ENCODE results near the gene TMEM106A. TPM values are rescaled to one million over a fixed set of nuclear protein-coding genes. Genes with fewer than 3 reads are reported as not detected.

TMEM106A gene
- polyA plus RNA-seq, 2 of the 4 experiments (the other 2 are of a cell fraction): 1.2 to 2.6 TPM

GRCh38 chr17:43169561-43170139 is 42.0 kb upstream of the TMEM106A start:
- ChIA-PET POLR2A (interaction anchor here (1.0 to 2.2 kb wide), 5 partner anchors 42 to 171 kb away, joined by 3 to 10 read pairs (median 4); partner anchors contain the start of genes BRCA1, RPL27 and TMEM106A), CTCF (interaction anchor here (1.0 to 1.7 kb wide), 3 partner anchors 34 to 147 kb away, joined by 3 to 8 read pairs (median 3); partner anchors contain the start of gene VAT1)
- DNase-seq (ENCODE audit: low read depth in 1 of 2, low spot score in 1 of 2) (peak; percentile 52 to 62), FAIRE-seq (no peak), ATAC-seq (peak; percentile 56 to 61)
- peak overlapping the region; percentile 74 for H3K4me3 ChIP-seq
- H3K4me1 ChIP-seq: peaks cover 31% of the 10 kb centered on the region
- no peaks in the 10 kb centered on the region for H3K9me3 ChIP-seq
- TF ChIP-seq NPAS2 (CRISPR knock-in tag; IDR thresholded peaks at IDR 0.05; ENCODE audit: borderline replicate concordance): no peak
- TF ChIP-seq E2F6 (IDR thresholded peaks at IDR 0.05; ENCODE audit: borderline replicate concordance, low read depth): peak; percentile 55
- TF ChIP-seq, protein P1, sequence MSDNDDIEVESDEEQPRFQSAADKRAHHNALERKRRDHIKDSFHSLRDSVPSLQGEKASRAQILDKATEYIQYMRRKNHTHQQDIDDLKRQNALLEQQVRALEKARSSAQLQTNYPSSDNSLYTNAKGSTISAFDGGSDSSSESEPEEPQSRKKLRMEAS (IDR thresholded peaks at IDR 0.05): peak; percentile 75
- no peak for TF ChIP-seq CEBPB (IDR thresholded peaks at IDR 0.05)
- no peak for TF ChIP-seq HDAC2 (IDR thresholded peaks at IDR 0.05)
- peak; percentile 58 for TF ChIP-seq BHLHE40 (IDR thresholded peaks at IDR 0.05; ENCODE audit: low read depth, low read length)
- peak; percentile 52; the same call in 1 of the 2 replicates for TF ChIP-seq GATA3 (IDR thresholded peaks at IDR 0.05; ENCODE audit: borderline replicate concordance)
- peak overlapping the region; percentile 72 to 90 for H3K27ac ChIP-seq
- peak overlapping the region; percentile 95 for H3K4me2 ChIP-seq
- WGBS (ENCODE audit: missing lambda C conversion rate): under 1% methylated on average over 26 of the region's 29 CpGs

- Histone ChIP-seq H3K4me3 (peak overlapping the region; percentile 74), H3K4me1 (peaks cover 35% of the 10 kb centered on the region), H3K27ac (peak overlapping the region; percentile 86 to 90), H3K4me2 (peak overlapping the region; percentile 95), H3K9me3 (no peaks in the 10 kb centered on the region)
- FAIRE-seq: no peak
- ChIA-PET CTCF (interaction anchor here (1.0 to 1.7 kb wide), 2 partner anchors 146 to 148 kb away, joined by 3 to 8 read pairs; partner anchors contain the start of gene VAT1), POLR2A (interaction anchor here (1.0 to 2.2 kb wide), 5 partner anchors 41 to 172 kb away, joined by 3 to 10 read pairs (median 4); partner anchors contain the start of genes BRCA1, RPL27 and TMEM106A)
- 3% methylated on average over 27 of the region's 27 CpGs for WGBS (ENCODE audit: missing lambda C conversion rate)
- peak; percentile 98 to 99 for DNase-seq (ENCODE audit: low read depth in 1 of 2, low spot score in 1 of 2)
- ATAC-seq: peak; percentile 84 to 91
- no peak for TF ChIP-seq PBX3 (IDR thresholded peaks at IDR 0.05)
- TF ChIP-seq, protein P2, sequence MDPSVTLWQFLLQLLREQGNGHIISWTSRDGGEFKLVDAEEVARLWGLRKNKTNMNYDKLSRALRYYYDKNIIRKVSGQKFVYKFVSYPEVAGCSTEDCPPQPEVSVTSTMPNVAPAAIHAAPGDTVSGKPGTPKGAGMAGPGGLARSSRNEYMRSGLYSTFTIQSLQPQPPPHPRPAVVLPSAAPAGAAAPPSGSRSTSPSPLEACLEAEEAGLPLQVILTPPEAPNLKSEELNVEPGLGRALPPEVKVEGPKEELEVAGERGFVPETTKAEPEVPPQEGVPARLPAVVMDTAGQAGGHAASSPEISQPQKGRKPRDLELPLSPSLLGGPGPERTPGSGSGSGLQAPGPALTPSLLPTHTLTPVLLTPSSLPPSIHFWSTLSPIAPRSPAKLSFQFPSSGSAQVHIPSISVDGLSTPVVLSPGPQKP (IDR thresholded peaks at IDR 0.05; ENCODE audit: low read depth, low read length): no peak
- TF ChIP-seq HMGXB4 (CRISPR knock-in tag; IDR thresholded peaks at IDR 0.05; ENCODE audit: borderline replicate concordance): no peak
- no peak for TF ChIP-seq ZC3H11A (IDR thresholded peaks at IDR 0.05)
- TF ChIP-seq RAD21 (conservative IDR thresholded peaks at IDR 0.05 in 1 of 2, IDR thresholded peaks at IDR 0.05 in 1 of 2): no peak
- no peak for TF ChIP-seq ZFP36 (IDR thresholded peaks at IDR 0.05; ENCODE audit: borderline replicate concordance, partially characterized antibody)
- TF ChIP-seq MAZ (IDR thresholded peaks at IDR 0.05; ENCODE audit: borderline replicate concordance, low read depth, low read length): no peak
- no peak for TF ChIP-seq NR3C1 (IDR thresholded peaks at IDR 0.05)
- TF ChIP-seq RFX5 (IDR thresholded peaks at IDR 0.05): peak; percentile 63; the same call in 1 of the 2 replicates
- no peak for TF ChIP-seq ZSCAN20 (CRISPR knock-in tag; IDR thresholded peaks at IDR 0.05)
- TF ChIP-seq, protein P1 (IDR thresholded peaks at IDR 0.05): no peak; the same call in 1 of the 2 replicates
- TF ChIP-seq, protein P3, sequence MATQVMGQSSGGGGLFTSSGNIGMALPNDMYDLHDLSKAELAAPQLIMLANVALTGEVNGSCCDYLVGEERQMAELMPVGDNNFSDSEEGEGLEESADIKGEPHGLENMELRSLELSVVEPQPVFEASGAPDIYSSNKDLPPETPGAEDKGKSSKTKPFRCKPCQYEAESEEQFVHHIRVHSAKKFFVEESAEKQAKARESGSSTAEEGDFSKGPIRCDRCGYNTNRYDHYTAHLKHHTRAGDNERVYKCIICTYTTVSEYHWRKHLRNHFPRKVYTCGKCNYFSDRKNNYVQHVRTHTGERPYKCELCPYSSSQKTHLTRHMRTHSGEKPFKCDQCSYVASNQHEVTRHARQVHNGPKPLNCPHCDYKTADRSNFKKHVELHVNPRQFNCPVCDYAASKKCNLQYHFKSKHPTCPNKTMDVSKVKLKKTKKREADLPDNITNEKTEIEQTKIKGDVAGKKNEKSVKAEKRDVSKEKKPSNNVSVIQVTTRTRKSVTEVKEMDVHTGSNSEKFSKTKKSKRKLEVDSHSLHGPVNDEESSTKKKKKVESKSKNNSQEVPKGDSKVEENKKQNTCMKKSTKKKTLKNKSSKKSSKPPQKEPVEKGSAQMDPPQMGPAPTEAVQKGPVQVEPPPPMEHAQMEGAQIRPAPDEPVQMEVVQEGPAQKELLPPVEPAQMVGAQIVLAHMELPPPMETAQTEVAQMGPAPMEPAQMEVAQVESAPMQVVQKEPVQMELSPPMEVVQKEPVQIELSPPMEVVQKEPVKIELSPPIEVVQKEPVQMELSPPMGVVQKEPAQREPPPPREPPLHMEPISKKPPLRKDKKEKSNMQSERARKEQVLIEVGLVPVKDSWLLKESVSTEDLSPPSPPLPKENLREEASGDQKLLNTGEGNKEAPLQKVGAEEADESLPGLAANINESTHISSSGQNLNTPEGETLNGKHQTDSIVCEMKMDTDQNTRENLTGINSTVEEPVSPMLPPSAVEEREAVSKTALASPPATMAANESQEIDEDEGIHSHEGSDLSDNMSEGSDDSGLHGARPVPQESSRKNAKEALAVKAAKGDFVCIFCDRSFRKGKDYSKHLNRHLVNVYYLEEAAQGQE (IDR thresholded peaks at IDR 0.05): no peak
- TF ChIP-seq CHD2 (IDR thresholded peaks at IDR 0.05; ENCODE audit: low read length, partially characterized antibody): no peak
- no peak for TF ChIP-seq HOXB5 (CRISPR knock-in tag; IDR thresholded peaks at IDR 0.05)
- TF ChIP-seq TP53 (CRISPR knock-in tag; IDR thresholded peaks at IDR 0.05): no peak
- no peak for TF ChIP-seq FOSB (CRISPR knock-in tag; IDR thresholded peaks at IDR 0.05)
- TF ChIP-seq, protein P4, sequence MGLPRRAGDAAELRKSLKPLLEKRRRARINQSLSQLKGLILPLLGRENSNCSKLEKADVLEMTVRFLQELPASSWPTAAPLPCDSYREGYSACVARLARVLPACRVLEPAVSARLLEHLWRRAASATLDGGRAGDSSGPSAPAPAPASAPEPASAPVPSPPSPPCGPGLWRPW (IDR thresholded peaks at IDR 0.05): no peak
- 0 out of 2 replicates have a peak, but pooled peaks have one; percentile 30 for TF ChIP-seq HEYL (CRISPR knock-in tag; IDR thresholded peaks at IDR 0.05)
- TF ChIP-seq HOXB13 (CRISPR knock-in tag; IDR thresholded peaks at IDR 0.05; ENCODE audit: low read depth): no peak
- TF ChIP-seq KDM1A (IDR thresholded peaks at IDR 0.05; ENCODE audit: low read depth): no peak
Measured at GRCh38 chr17:43170140-43170765, 41.4 kb upstream of the TMEM106A start.

Data from A549 (cell line).